Right lung (tissue), 10 donors: Measurements from ENCODE around the gene RTN4RL1. TPM values are rescaled to one million over a fixed set of nuclear protein-coding genes. Genes with fewer than 3 reads are reported as not detected.

Experiments
- DNase-seq, 2 donors: peaks; one replicate each; pipeline ENCODE4 v3.0.0-alpha.2; 2013
- long read RNA-seq, 8 donors: transcript quantifications; one replicate each; lab custom pipeline, GENCODE V29; 2026
- polyA plus RNA-seq, 5 donors: library from polyadenylated mRNA; unstranded; fragments of 120-200 nt; gene quantifications; one replicate each; pipeline versions ENCODE4 v1.2.1 to v1.2.3, GENCODE V29; 2013; ENCODE audit warnings: inconsistent platforms in 1 of 5, low replicate concordance in 1 of 5; ENCODE audit not compliant: insufficient read length in 5 of 5, insufficient read depth in 1 of 5

RTN4RL1 gene, protein sequence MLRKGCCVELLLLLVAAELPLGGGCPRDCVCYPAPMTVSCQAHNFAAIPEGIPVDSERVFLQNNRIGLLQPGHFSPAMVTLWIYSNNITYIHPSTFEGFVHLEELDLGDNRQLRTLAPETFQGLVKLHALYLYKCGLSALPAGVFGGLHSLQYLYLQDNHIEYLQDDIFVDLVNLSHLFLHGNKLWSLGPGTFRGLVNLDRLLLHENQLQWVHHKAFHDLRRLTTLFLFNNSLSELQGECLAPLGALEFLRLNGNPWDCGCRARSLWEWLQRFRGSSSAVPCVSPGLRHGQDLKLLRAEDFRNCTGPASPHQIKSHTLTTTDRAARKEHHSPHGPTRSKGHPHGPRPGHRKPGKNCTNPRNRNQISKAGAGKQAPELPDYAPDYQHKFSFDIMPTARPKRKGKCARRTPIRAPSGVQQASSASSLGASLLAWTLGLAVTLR
- polyA plus RNA-seq, result 1 to 10 TPM in 1 of 5 donors, under 1 TPM in 4; 0.34 to 1.1 (median 0.44) TPM
- long read RNA-seq, donor 1, partial matches to known transcripts, result 0 of 1 reads
- long read RNA-seq, donor 1, other reads (novel, unspliced or antisense), result 0 of 1 reads
- long read RNA-seq, donor 2, result 0 reads
- long read RNA-seq, donor 3, result 0 reads
- long read RNA-seq, donor 4, partial matches to known transcripts, result 0 of 2 reads
- long read RNA-seq, donor 4, other reads (novel, unspliced or antisense), result 0 of 2 reads
- long read RNA-seq, donor 5, partial matches to known transcripts, result 136 of 137 reads
- long read RNA-seq, donor 5, other reads (novel, unspliced or antisense), result 0 of 137 reads
- long read RNA-seq, donor 6, result 0 reads
- long read RNA-seq, donor 7, partial matches to known transcripts, result 0 of 1 reads
- long read RNA-seq, donor 7, other reads (novel, unspliced or antisense), result 0 of 1 reads
- long read RNA-seq, donor 8, partial matches to known transcripts, result 0 of 1 reads
- long read RNA-seq, donor 8, other reads (novel, unspliced or antisense), result 0 of 1 reads

DNA sequence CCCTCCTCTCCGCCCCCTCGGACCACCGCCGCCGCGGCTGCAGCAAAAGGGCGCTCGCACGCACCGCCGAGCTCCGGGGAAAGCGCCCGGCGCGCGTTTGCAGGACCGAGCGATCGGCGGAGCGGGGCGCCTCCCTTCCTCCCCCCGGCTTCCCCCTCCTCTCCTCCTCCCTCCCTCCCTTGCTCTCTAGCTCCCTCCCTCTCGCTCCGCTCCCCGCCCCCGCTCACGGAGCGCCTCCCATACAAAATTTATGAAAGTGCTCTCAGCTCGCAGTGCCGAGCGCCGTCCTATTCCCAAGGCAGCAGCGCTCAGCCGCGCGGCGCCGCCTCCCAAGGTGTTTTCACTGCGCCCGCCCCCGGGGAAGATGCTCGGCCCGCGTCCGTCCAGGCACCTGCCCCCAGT lies at the start of gene RTN4RL1:
Gene RTN4RL1 (minus strand): TSS at position 115 of the 402 bp plus-strand sequence. CDS start 469 bp downstream, outside the sequence.
- no peak for DNase-seq

DNA sequence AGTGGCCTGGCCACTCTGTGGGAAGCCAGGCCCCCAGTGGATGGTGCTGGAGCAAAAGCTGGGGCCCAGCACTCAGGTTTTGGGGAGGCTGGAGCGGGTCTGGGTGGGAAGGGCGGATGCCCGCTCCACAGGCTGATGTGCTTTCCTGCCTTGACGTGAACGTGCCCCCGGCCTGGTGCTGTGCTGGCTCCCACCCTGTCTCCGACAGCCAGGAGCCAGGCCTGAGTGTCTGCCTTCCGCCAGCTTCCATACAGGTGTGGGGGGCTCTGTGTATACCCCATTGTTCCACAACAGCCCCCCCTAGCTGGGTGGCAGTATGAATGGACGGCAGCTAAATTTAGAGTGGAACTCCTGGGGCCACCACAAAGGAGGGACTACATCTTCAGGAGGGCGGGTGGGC lies 49.8 kb upstream of the RTN4RL1 start:
- DNase-seq, result no peak

DNA sequence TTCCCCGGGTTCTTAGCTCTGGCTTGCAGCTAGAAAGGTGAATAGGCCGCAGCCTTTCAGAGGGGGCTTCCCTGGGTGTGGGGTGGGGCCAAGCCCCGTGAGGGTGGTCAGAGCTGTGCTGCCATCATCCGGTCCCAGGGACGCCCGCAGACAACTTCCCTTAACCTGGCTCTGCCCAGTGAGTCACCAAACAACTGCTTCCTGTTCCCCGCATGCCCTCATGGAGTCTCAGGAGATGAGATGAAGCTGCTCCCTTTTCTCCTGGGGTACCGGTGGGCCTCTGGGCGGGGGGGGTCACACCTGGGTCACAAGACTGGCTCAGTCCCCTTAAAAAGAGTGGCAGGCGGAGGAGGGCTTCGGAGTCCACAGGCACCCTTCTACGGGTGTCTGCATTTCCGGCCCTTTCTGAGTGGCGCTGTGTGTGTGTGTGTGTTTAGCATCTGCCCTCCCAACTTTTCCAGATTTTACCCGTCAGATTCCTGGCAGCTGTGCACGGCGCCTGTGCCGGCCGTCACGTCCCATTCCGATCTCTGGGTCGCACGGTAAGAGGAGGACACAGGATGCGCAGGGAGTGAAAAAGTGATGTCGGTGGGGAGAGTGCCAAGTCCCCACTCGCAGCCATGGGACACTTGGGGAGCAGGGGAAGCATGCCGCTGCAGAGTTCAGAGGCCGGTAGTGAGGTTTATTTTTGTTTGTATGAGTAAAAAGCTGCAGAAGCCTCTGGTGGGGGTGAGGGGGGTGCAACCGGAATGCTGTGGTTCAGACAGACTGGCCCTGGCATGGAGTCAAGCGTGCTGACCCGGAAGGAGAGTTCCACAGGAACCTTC lies 46.5 kb upstream of the RTN4RL1 start:
- DNase-seq, result peak; percentile 90

DNA sequence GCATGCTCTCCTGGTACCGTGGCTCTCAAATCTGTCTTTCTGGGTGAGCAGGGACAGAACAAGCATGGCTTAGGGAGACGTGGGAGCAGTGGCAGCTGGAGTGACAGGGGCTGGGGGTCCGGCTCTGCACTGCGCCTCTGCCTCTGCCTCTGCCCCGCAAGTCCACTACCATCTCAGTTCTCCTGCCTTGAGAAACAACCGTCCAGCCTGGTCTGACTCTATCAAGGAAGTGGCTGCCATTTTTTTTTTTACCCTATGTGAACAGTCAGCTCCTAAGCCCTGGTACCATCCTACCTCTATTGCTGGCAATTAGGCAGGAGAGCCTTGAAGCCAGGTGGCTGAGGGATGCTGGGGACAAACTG lies 45.9 kb upstream of the RTN4RL1 start:
- DNase-seq, result no peak

DNA sequence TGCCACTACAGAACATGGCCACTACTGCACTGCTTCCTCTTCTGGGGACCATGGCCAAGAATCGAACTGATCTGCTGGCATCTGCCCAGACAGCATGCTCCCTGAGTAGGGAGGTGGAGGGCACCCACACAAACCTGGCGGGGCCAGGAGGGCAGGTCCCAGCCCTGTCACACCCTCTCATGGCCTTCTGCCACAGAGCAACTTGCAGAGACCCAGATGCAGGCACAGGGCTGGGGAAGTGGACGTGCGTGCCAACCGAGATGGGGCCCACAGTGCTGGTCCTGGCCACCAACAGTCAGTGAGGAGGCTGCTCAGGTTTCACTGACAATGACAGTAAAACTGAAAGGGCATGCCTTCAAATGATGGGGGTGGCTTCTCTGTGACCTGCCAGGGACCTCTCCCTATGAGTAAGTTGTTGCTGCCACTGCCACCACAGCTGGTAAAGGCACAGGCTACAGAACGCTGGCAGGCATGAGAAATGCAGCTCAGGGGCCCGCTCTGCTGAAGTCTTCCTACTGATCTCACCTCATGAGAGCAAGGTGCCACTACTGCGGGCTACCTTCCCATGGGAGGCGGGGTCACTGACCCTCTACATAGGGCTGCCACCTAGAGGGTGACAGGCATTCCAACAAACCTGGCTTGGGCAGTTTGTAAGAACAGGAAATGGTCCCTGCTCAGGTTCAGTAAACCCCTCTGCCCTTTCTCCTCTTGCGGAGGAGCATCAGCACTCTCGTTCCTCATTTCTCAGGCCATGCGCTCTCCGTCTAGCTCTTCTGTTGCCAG lies 45.3 kb upstream of the RTN4RL1 start:
- no peak for DNase-seq

DNA sequence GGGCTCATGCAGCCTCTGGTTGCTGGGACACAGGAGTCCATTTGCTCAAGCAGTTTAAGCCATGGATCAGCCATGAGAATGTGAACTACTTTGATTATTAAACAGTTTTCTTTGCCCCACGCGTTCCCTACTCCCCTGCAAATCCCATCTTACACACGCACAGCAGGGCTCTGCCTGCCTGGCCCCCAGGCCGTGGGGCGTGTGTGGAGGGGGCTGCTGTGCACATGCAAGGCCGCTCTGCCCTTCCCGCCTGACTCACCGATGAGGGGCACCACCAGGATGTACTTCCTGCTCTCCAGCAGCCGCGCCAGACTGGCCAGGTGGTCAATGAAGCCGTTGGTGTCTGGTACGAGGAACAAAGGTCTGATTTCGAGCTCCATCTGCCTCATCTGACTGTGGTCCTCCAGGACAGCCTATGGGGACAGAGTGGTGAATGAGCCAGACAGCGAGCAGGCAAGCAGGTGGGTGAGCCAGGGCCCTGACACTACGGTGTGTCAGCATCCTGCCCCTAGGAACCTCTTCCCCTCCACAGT lies 43.5 kb upstream of the RTN4RL1 start:
- DNase-seq, result peak in 1 of 2 donors; percentile 10

DNA sequence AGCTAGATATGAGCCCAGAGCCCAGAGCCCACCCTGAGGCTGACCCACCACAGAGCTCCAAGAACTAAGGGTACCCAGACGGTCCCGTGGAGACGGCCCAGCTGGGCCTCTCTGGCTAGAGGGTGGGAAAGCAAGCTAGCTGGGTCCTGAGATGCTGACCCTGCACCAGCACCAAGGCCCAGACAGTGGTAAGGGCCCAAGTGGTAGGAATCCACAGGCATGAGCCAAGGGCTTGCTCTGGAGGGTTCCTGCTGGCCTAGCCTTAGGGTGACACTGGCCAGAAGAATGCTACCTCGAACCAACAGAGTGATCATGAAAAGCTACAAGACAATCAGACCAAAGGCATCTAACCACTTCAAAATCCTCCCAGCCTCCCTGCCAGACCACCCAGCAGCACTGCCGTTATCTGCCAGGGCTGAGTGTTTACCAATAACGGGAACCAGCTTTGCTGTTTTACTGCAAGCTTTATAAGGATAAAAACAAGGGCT lies 42.9 kb upstream of the RTN4RL1 start:
- peak in 1 of 2 donors; percentile 88 for DNase-seq

DNA sequence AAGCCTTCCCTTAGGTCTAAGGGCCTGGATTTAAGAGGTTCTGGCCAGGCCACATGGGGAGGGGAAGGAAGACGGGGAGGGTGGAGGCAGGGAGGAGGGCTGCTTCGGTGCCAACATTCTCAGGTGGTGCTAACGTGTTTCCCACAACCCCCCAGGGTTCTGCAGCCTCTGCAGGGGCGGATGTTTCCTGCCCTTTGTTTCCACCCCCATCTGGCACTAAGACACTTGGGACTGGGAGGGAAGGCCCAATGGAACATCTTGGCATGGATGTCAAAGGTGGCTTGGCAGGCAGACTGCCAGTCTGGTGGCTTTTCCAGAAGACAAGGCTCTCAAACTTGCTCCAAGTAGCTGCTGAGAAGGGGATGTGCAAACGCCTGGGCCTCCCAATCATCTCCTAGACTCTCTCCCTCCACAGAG lies 42.5 kb upstream of the RTN4RL1 start:
- no peak for DNase-seq

DNA sequence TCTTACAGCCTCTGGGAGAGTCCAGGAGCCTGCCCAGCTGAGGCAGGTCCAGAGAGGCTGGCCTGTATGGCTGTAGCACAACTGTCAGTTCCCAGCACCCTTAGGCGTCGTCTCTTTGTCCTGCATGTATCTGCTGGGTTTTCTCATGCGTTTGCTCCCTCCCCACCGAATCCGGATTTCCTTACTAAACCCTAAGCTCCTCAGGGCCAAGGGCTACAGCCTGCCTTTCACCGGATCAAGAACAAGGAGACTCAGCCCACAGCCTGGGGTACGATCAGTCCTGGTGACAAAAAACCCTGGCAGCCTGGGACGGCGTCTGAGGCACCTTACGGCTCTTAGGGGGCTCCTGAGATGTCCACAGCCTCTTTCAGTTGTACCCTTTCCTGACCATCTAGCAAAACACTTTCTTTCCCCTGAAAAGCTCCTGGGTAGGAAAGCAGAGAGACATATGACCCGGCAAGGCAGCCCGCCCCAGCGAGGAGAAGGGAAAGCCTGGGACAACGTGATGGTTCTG lies 42.0 kb upstream of the RTN4RL1 start:
- DNase-seq, result no peak

DNA sequence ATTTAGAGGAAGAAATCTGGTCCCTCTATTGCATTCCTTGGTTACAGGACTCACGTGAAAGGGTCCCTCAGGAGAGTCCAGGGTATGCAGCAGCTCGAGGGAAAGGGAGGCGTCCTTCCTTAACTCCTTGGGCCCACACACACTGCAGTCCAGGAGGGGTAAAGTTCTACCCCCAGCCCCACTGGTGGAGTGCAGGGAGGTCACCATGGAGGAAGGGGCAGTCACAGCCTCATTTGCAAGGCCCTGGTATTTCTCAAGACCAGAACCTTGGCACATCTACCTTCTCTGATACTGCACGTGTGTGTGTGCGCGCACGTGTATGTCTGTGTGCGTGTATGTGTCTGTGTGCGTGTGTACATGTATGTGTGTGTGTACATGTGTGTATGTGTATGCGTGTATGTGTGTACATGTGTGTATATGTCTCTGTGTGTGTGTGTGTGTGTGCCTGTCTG lies 40.8 kb upstream of the RTN4RL1 start:
- no peak for DNase-seq

DNA sequence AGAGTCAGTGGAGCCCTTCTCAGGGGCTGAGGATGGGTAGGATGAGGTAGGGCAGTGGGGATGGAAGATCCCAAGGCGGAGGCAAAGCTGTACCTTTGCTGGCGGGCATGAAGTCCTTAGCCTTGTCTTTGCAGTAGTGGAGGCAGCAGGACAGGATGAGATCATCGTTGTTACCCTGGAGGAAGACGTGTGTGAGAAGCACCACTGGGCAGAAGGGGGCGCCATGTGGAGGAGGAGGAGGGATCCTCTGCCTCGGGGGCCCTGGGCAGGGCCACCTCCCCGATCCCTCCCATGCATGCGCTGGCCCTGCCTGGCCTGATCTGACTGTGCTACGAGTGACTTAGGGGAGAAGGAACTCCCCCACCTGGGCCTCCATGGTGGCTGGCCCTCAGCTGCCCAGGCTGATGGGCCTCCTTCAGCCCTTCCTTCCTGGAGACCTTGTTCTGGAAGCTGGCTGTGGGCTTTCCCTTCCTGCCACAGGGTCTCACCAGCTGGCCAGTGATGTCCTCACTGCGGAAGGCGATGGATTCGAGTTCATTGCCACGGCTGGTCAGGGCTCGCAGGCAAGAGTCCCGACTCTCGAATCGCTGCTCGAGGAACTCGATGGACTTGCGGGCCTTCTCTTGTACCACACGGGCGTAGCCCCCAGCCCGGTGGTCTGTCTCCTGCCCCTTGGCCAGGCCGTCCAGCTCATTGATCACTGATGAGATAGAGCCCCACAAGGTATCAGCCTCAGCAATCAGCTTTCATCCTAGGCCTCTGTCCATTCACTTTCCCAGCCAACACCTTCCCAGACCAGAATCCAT lies 40.0 kb upstream of the RTN4RL1 start:
- DNase-seq, result no peak

DNA sequence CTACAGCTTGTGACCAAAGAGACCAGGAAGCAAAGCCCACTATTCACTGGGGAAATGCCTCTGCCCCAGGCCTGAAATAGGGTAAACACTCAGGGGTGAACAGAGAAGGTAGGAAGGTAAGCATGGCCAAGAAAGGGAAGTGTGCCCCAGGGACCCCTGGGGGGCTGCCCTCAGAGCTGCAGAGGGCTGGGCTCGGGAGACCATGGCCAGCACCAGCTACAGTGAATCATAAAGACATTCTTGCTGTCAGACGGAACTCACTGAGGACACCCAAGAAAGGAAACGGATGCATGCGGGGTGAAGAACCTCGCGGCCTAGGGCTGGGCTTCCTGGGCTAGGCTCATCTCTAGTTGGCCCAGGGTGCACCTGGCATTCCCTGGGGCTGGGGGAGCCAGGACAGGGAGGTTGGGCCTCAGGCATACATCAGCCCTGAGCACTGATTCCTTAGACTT lies 39.4 kb upstream of the RTN4RL1 start:
- DNase-seq, result no peak

DNA sequence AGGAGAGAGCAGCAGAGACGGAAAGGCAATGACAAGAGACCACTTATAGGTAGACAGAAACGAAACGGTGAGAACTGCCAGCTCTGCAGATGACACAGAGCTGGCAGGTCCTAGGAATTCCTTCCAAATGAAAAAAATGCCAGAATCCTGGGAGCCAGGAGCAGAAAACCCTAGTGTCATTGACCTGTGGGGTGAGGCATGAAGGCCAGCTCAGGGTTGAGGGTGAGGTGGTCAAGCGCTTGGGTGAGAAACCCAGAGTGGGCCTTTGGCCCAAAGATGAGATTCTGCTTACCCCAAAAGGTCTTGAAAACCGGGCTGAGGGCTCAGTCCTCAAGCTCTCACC lies 39.0 kb upstream of the RTN4RL1 start:
- no peak for DNase-seq

DNA sequence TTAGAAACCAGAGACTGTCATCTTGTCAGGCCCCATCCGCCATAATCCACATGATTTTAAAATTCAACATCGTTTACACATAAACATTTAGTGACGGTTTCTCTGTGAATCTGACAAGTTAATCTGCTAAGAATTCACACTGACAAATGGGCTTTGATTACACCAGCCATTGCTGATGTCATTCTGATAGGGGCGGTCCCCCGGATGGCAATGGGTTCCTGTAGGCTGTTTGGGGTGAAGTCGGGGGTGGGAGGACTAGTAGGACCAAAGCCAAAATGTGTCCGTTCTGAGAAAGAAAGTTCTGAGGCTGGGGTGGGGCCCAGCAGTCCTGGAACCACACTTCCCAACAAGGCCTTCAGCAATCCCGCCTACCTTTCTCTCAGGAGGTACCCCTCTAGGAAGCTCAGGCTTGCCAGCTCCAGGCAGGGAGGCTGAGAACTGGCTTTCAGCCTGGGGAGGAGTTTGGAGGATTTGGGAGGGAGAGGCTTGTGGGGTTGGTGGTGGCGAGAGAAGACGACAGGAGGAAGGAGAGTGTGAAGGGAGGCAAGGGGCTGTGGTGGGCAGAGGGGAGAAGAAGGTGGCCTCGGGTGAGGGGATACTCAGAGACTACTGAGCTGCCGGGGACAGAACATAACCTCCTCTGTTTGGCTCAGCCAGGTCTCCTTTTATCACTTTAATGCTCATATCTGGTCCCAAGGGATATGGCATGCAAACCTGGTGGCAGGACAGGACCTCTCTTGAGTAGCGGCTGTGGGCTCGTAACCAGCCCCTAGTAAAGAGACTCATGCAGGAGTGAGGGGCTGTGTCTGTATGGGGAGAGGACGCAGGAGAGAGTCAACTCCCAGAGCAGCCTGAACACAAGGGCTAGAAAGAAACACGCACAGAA lies 38.4 kb upstream of the RTN4RL1 start:
- no peak for DNase-seq

DNA sequence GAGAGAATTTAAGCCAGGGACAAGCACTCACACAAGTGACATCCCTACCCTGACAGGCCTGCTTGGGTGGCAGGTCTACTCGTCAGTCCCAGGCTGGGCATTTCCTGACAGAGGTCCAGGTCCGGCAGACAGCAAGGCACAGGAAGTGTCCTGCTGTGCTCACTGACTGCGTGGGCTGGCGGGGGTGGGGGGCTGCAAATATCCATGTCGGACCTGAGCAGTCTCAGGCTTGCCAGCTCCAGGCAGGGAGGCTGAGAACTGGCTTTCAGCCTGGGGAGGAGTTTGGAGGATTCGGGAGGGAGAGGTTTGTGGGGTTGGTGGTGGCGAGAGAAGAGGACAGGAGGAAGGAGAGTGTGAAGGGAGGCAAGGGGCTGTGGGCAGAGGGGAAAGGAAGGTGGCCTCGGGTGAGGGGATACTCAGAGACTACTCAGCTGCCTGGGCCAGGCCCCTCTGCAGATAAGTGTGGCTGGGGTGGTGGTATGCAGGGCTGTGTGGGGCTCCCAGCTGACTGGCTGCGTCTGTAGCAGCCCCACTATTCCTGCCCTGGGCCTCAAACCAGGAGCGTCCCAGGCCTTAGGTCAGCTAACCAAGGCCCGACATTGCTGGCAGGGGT lies 37.5 kb upstream of the RTN4RL1 start:
- no peak for DNase-seq

DNA sequence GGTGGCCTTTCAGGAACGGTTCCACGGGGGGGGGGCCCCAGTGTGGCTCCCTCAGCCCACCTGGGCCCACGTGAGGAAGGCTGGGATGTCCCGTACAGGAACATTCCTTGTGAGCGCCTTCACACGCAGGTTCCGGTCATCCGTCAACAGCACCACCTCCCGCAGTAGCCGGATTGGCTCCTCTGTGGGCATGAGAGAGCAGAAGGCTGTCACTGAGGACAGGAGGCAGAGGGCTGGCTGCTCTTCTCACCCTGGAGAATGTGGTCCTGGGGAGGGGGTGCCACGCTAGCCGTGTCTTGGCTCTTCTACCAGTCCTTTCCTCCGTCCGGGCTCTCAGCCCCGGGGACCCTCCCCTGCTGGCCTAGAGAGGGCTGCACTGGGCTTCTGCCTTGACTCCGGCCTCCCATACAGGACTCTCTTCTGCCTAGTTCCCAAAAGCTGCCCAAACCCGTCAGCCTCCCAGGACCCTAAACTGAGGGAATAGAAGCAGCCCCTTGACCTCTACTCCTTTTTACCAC lies 36.4 kb upstream of the RTN4RL1 start:
- no peak for DNase-seq

DNA sequence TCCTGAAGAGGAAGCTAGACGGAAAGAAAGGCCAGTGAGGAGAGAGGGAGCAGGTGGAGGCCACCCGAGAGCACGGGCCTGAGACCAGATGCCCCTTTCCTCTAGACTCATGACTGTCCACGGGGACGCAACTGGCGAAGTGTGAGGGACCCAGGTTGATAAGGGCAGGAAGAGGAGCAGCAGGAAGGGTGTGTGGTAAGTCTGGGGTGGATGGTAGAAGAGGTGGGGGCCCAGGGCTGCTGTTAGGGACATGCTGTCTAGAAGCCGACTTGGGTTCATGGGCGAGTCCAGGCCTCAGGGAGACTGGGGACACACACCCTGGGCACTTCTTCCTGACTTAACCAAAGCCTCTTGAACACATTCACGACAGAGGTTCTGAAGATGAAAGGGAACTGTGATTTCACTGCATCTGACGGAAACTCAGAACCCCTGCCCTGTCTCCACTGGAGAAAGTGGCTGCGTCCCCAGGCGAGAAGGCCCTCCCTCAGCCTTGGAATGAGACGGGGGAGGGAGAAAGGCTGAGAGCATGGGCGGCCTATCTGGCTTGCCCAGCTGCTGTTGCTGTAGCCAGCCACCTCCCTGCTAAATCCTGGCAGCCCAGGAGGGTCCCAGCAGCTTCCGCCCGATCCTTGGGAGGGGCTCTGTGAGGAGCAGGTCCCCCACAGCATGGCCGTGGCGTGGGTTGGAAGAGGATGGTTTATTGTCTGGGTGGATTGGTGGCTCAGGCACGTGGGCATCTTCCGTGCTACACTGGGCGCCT lies 35.7 kb upstream of the RTN4RL1 start:
- no peak for DNase-seq
